Uterus (tissue), 2 donors: ENCODE measurements around the gene LTV1.

ENCODE experiments used
- CTCF ChIP-seq, 4 experiments: fragments of 200-600 bp in 2 of 4; fragments of 450-650 bp in 2 of 4; sonication (generic) in 2 of 4; IDR thresholded peaks; one replicate each; pipeline ENCODE4 v1.5.1; 2016 to 2019; ENCODE audit warnings: antibody characterized with exemption in 4 of 4, mild to moderate bottlenecking in 2 of 4, moderate library complexity in 1 of 4
- POLR2A ChIP-seq, 2 donors: fragments of 450-650 bp; IDR thresholded peaks; one replicate each; pipeline ENCODE4 v1.6.1; 2016; ENCODE audit warnings: antibody characterized with exemption in 2 of 2, mild to moderate bottlenecking in 1 of 2, moderate library complexity in 1 of 2

DNA sequence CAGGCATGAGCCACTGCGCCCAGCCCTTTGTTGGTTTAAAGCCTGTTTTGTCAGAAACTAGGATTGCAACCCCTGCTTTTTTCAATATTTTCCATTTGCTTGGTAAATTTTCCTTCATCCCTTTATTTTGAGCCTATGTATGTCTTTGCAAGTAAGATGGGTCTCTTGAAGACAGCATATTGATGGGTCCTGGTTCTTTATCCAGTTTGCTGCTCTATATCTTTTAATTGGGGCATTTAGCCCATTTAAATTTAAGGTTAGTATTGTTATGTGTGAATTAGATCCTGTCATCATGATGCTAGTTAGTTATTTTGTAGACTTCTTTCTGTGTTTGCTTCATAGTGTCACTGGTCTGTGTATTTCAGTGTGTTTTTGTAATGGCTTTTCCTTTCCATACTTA, 67.9 kb downstream of the LTV1 start:
- TF ChIP-seq CTCF (IDR thresholded peaks at IDR 0.05) (no peak), POLR2A (IDR thresholded peaks at IDR 0.05) (no peak)
